ENCODE measurements around the gene CERS1. TPM values are rescaled to one million over a fixed set of nuclear protein-coding genes. Genes with fewer than 3 reads are reported as not detected.
A peak's percentile ranks its signal among the peaks of the same experiment; 100 is the strongest.

The CERS1 gene
- total and polyA plus RNA-seq, 10 of the 15 experiments (the other 5 are each of a cell fraction or from before 2014, with no cell fraction given) = 0.19 TPM; not detected in 9

- peaks cover 17% of the 10 kb centered on the region for H3K4me1 ChIP-seq (ENCODE audit: control insufficient read depth, insufficient read depth, low read length)
- ChIA-PET CTCF (interaction anchor here (2.7 kb wide), 1 partner anchor 14 kb away, joined by 7 read pairs; no protein-coding TSS in a partner anchor), RAD21 (ENCODE audit: unreplicated experiment) (no interaction called here), SMC1A (ENCODE audit: uncharacterized antibody, unreplicated experiment) (no interaction called here), POLR2A (no interaction called here)
- in situ Hi-C loops (cut with MboI) (loop anchor here (25.0 kb wide), 1 partner anchor 398 kb away; no protein-coding TSS in a partner anchor), intact Hi-C loops (cut with micrococcal nuclease; ENCODE audit: unreplicated experiment) (no loop called here)
- H3K9ac ChIP-seq (ENCODE audit: control insufficient read depth, insufficient read depth, low read length) = peak overlapping the region; percentile 37
- H3K4me2 ChIP-seq (ENCODE audit: control insufficient read depth, insufficient read depth) = no peak overlapping the region
- 92% methylated on average over 17 of the region's 17 CpGs for WGBS (ENCODE audit: insufficient coverage, insufficient replicate concordance, low lambda C conversion rate, missing lambda C conversion rate)
- no peak for TF ChIP-seq RBBP5 (conservative IDR thresholded peaks at IDR 0.05)
- peak; percentile 47; the same call in 1 of the 2 replicates for TF ChIP-seq NR2F1 (conservative IDR thresholded peaks at IDR 0.05)
- no peak for TF ChIP-seq GATAD2B (conservative IDR thresholded peaks at IDR 0.05; ENCODE audit: low read depth)
- TF ChIP-seq ATF3 (IDR thresholded peaks at IDR 0.05; ENCODE audit: borderline replicate concordance, extremely low read depth, low read depth, low read length) = no peak
- TF ChIP-seq RCOR1 (conservative IDR thresholded peaks at IDR 0.05; ENCODE audit: low read depth, low read length) = no peak
- no peak for TF ChIP-seq EGR1 (IDR thresholded peaks at IDR 0.05; ENCODE audit: borderline replicate concordance in 1 of 2, low read depth in 2 of 2, low read length in 2 of 2)
- H3K36me3 ChIP-seq (ENCODE audit: control insufficient read depth in 2 of 2, insufficient read depth in 2 of 2, low read length in 1 of 2) = peaks cover 30 to 81% of the 10 kb centered on the region in 2 experiments
- ATAC-seq = no peak
- H4K20me1 ChIP-seq (ENCODE audit: control insufficient read depth, insufficient read depth) = peaks cover 8% of the 10 kb centered on the region
- H3K79me2 ChIP-seq (ENCODE audit: control insufficient read depth, insufficient read depth, low read length) = no peaks in the 10 kb centered on the region
- H2AFZ ChIP-seq (ENCODE audit: control insufficient read depth, low read depth, low read length) = no peak overlapping the region
- no peak overlapping the region for H3K4me3 ChIP-seq
- H3K9me3 ChIP-seq (replicated peaks; ENCODE audit: control insufficient read depth, insufficient read depth, low read length) = no peaks in the 10 kb centered on the region
- H3K27me3 ChIP-seq (replicated peaks in 1 of 2; ENCODE audit: control insufficient read depth in 2 of 2, insufficient read depth in 2 of 2, low read length in 1 of 2) = no peaks in the 10 kb centered on the region
- no peak for FAIRE-seq
- H3K27ac ChIP-seq (ENCODE audit: control insufficient read depth, insufficient read depth) = no peak overlapping the region; the same call in 1 of the 2 replicates
- no TSS peak for BruUV-seq (replicated peaks)
- no peak for DNase-seq (ENCODE audit: low read depth, low spot score)
Measured at GRCh38 chr19:18860725-18861124, 35.2 kb downstream of the CERS1 start.

GRCh38 chr19:18860302-18860700, 35.7 kb downstream of the CERS1 start:
- Histone ChIP-seq H3K36me3 (ENCODE audit: control insufficient read depth in 2 of 2, insufficient read depth in 2 of 2, low read length in 1 of 2) (peaks cover 27 to 81% of the 10 kb centered on the region in 2 experiments), H3K4me2 (ENCODE audit: control insufficient read depth, insufficient read depth) (no peak overlapping the region), H3K9ac (ENCODE audit: control insufficient read depth, insufficient read depth, low read length) (no peak overlapping the region), H3K27ac (ENCODE audit: control insufficient read depth, insufficient read depth) (no peak overlapping the region; the same call in 1 of the 2 replicates), H3K79me2 (ENCODE audit: control insufficient read depth, insufficient read depth, low read length) (no peaks in the 10 kb centered on the region), H3K4me1 (ENCODE audit: control insufficient read depth, insufficient read depth, low read length) (peaks cover 17% of the 10 kb centered on the region), H4K20me1 (ENCODE audit: control insufficient read depth, insufficient read depth) (peaks cover 6% of the 10 kb centered on the region; the same call in 1 of the 2 replicates), H2AFZ (ENCODE audit: control insufficient read depth, low read depth, low read length) (no peak overlapping the region), H3K9me3 (replicated peaks; ENCODE audit: control insufficient read depth, insufficient read depth, low read length) (no peaks in the 10 kb centered on the region), H3K27me3 (replicated peaks in 1 of 2; ENCODE audit: control insufficient read depth in 2 of 2, insufficient read depth in 2 of 2, low read length in 1 of 2) (no peaks in the 10 kb centered on the region), H3K4me3 (no peak overlapping the region)
- DNase-seq (ENCODE audit: low read depth, low spot score) (no peak), FAIRE-seq (no peak), ATAC-seq (no peak)
- 72% methylated on average over 11 of the region's 11 CpGs for WGBS (ENCODE audit: insufficient coverage, insufficient replicate concordance, low lambda C conversion rate, missing lambda C conversion rate)
- ChIA-PET SMC1A (ENCODE audit: uncharacterized antibody, unreplicated experiment) (no interaction called here), RAD21 (ENCODE audit: unreplicated experiment) (no interaction called here), POLR2A (no interaction called here), CTCF (interaction anchor here (2.7 kb wide), 1 partner anchor 13 kb away, joined by 7 read pairs; no protein-coding TSS in a partner anchor)
- in situ Hi-C loops (cut with MboI) = loop anchor here (25.0 kb wide), 1 partner anchor 398 kb away; no protein-coding TSS in a partner anchor
- no TSS peak for BruUV-seq (replicated peaks)
- intact Hi-C loops (cut with micrococcal nuclease; ENCODE audit: unreplicated experiment) = no loop called here
- no peak for TF ChIP-seq CEBPZ (IDR thresholded peaks at IDR 0.05; ENCODE audit: low read depth, low read length)
- no peak for TF ChIP-seq TBL1XR1 (IDR thresholded peaks at IDR 0.05; ENCODE audit: low read depth, low read length)
- no peak for TF ChIP-seq NFYB (IDR thresholded peaks at IDR 0.05; ENCODE audit: insufficient read depth, low read depth, low read length)
- no peak for TF ChIP-seq HCFC1 (IDR thresholded peaks at IDR 0.05; ENCODE audit: low read length)
- TF ChIP-seq NFIC (IDR thresholded peaks at IDR 0.05; ENCODE audit: low read depth, low read length) = no peak
